Liver (tissue), 3 donors: ENCODE results near the gene KIAA0825.

ENCODE experiments used
- TAF1 ChIP-seq: conservative IDR thresholded peaks from 2 replicates; pipeline ENCODE4 v1.6.1; 2016; ENCODE audit warnings: antibody characterized with exemption, mild to moderate bottlenecking
- TF ChIP-seq, protein P1 (sequence below): fragments of 150-350 bp; IDR thresholded peaks from 2 replicates; pipeline ENCODE4 v1.5.1; 2017; ENCODE audit warnings: improper control_type of control experiment, low read depth, low read length; ENCODE audit not compliant: missing input control
- donor health status: healthy.
- donor health status: healthy.

- TF ChIP-seq, protein P1, sequence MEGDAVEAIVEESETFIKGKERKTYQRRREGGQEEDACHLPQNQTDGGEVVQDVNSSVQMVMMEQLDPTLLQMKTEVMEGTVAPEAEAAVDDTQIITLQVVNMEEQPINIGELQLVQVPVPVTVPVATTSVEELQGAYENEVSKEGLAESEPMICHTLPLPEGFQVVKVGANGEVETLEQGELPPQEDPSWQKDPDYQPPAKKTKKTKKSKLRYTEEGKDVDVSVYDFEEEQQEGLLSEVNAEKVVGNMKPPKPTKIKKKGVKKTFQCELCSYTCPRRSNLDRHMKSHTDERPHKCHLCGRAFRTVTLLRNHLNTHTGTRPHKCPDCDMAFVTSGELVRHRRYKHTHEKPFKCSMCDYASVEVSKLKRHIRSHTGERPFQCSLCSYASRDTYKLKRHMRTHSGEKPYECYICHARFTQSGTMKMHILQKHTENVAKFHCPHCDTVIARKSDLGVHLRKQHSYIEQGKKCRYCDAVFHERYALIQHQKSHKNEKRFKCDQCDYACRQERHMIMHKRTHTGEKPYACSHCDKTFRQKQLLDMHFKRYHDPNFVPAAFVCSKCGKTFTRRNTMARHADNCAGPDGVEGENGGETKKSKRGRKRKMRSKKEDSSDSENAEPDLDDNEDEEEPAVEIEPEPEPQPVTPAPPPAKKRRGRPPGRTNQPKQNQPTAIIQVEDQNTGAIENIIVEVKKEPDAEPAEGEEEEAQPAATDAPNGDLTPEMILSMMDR: no peak
- no peak for TF ChIP-seq TAF1
Measured at GRCh38 chr5:94645053-94645452, 26.6 kb upstream of the KIAA0825 start.
